GM18861 (cell line): Measurements from ENCODE around the gene KLHL1.
A peak's percentile ranks its signal among the peaks of the same experiment; 100 is the strongest.
"Not testable (repeated sequence)": the region's sequence is repeated elsewhere in the genome, so short reads cannot be mapped to it uniquely, and the experiment has no call there.

ENCODE experiments used
- ATAC-seq: cut with Tn5 transposase; IDR thresholded peaks from one replicate; pipeline ENCODE4 v1.9.1; 2021; ENCODE audit not compliant: unreplicated experiment

KLHL1 gene, protein sequence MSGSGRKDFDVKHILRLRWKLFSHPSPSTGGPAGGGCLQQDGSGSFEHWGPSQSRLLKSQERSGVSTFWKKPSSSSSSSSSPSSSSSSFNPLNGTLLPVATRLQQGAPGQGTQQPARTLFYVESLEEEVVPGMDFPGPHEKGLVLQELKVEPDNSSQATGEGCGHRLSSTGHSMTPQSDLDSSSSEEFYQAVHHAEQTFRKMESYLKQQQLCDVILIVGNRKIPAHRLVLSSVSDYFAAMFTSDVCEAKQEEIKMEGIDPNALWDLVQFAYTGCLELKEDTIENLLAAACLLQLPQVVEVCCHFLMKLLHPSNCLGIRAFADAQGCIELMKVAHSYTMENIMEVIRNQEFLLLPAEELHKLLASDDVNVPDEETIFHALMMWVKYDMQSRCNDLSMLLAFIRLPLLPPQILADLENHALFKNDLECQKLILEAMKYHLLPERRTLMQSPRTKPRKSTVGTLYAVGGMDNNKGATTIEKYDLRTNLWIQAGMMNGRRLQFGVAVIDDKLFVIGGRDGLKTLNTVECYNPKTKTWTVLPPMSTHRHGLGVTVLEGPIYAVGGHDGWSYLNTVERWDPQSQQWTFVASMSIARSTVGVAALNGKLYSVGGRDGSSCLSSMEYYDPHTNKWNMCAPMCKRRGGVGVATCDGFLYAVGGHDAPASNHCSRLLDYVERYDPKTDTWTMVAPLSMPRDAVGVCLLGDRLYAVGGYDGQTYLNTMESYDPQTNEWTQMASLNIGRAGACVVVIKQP

DNA sequence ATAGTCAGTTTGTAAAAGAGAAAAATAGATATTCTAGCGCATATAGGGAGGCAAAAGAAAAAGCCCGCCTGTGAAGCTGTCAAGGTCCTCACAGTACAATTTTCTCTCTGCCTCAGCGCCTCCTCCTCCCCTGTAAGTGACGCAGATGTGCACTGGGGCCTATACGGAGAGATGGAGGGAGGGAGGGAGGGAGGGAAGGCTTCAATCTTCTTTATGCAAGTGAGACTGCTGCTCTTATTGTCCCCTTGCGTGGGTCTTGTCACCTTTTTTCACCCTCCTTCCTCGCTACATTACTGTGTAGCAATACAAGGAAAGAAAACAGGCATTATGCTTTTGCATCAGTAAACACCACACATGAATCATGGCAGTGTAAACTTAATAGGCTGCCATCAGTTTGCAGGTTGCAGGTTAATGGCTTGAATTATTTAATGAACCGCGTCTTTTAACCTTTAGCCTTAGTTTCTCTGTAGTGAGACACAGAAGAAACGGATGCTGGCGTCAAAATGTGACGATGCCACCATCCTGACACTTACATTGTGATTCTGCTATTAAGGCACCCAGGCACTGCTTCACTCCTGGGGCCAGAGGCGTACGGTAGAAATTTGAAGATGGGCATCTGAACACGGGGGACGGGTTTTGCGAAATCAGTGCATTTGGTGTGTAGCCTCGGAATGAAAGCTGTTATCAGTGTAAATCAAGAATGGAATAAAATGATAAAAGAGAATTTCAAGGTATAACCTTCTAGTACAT, at the start of gene KLHL1:
TSS of gene KLHL1 (minus strand) at position 97 of the 750 bp plus-strand sequence. CDS start 753 bp downstream, outside the sequence.
- ATAC-seq: no peak

DNA sequence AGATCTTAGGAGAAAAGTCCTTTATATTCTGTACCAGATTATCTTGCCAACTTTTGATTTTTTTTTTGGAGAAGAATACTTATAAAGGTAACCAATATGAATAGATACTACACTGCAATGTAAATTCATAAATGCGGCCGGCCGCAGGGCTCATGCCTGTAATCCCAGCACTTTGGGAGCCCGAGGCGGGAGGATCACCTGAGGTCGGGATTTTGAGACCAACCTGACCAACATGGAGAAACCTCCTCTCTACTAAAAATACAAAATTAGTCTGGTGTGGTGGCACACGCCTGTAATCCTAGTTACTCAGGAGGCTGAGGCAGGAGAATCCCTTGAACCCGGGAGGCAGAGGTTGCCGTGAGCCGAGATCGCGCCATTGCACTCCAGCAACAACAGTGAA, 34.4 kb upstream of the KLHL1 start:
- not testable (repeated sequence) for ATAC-seq

DNA sequence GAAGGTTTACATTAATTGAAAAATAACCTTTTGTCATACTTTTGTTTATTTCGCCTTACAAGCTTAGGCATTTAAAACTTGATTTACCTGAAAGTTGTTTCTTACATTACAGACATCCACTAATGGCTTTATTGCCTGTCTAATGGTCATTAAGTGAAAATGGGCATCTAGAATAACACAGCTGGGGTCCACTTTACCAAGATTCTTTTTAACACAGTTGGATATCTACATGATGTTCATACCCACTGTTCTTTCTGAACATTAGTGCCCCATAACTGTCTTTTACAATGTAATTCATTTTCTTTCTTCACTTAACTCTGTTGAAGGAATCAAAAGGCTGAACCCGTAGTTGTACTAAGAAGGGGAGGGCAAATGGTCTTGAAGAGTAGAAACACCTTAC, 19.8 kb upstream of the KLHL1 start:
- ATAC-seq: no peak

DNA sequence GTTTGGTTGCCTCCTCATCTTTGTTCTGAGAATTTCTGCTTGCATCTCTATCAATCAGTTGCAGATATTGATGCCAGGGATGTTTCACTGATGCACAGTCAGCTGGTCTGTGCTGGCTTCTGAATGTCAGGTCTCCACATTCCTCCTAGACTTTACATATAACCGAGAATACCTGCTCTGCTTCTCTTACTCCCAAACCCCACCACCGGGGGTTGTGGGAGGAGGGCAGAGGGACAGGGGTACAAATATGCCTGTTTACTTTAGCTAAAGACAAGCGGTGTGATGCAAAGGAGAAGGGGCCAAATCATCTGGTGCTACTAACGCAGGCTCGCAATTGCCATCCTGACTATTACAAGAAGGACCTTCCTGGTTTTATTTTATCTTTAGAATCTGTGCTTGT, 17.4 kb upstream of the KLHL1 start:
- no peak for ATAC-seq

DNA sequence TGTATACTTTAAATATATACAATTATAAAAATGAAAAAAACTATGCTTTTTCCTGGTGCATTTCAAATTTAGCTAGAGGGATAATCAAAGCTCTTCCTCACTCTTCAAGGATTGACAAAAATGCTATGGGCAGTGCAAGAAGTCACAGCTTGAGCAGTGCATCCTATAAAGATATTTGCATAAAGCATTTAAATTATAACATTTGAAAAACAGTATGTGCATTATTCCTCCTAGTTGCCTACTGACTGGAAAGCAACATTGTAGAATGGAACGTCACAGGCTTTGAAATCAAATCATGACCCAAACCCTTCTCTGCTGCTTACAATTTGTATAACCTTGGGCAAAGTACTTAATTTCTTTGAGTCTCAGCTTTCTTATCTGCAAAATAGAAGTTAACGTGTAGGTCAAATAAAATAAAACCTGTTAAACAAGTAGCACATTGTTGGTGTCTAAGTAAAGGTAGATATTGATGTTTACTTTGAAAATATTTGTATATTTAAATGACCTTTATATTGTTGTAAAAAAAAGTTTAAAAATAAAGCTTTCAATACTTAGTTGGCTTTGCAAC, 9.2 kb upstream of the KLHL1 start:
- no peak for ATAC-seq

DNA sequence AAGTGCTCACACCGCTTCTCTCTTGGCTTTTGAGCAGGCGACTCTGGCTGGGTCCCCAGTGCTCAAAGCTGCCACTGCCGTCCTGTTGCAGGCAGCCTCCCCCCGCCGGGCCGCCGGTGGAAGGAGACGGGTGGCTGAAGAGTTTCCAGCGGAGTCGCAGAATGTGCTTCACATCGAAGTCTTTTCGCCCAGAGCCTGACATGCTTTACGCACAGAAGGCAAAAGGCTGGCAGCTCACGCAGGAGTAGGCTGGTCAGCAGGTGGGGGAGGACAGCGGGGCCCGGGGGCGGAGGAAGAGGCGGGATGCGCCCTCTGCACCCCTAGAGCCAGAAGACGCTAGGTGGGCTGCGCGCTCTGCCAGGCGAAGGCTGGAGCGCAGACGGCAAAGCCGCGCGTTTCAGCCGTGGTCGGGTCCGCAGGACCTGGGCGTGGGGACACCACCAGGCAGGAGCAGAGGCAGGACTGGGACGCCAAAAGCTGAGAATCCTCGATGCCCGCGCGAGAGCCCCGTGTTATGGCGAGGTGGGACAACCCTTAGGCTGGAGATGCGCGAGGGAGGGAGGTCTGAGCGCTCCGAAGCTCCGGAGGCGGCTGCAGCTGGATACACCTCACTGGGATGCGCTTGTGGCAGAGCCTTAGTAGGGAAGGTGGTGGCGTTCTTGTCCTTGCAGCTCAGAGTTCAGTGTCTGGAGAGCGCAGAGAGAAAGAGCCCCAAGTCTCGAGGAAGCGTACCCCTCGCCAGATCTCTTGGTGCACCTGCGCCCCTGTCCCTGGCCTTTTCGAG, 562 bp downstream of the KLHL1 start, which contains the start of gene ATXN8OS:
TSS of gene ATXN8OS (plus strand) at position 329 of the 784 bp plus-strand sequence.
- ATAC-seq: no peak

DNA sequence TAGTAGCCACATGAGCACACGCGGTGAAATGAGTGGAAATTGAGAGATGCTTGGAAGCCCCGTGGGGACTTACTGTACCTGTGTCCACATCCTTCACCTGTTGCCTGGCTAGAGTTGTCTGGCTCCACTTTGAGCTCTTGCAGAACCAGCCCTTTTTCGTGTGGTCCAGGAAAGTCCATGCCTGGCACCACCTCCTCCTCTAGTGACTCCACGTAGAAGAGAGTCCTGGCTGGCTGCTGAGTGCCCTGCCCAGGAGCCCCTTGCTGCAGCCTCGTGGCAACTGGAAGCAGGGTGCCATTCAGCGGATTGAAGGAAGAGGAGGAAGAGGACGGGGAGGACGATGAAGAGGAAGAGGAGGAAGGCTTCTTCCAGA, 1.1 kb downstream of the KLHL1 start:
- no peak for ATAC-seq

DNA sequence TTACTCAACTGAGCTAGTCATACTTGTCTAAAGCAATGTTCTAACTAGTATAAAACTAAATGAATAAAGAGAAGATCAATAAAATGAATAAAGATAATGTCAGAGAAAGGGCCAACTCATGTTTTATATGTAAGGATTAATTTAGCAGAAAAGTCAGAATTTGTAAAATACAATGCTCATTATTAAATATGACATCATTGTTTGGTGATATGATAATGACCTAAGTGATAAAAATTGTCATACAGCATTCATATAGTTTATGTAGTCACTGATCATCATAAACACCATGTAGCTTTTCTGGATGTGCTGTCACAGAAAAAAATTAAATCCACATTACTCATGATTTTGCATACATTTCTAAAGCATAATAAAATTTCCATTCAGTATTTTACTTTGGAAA, 3.8 kb downstream of the KLHL1 start:
- no peak for ATAC-seq

DNA sequence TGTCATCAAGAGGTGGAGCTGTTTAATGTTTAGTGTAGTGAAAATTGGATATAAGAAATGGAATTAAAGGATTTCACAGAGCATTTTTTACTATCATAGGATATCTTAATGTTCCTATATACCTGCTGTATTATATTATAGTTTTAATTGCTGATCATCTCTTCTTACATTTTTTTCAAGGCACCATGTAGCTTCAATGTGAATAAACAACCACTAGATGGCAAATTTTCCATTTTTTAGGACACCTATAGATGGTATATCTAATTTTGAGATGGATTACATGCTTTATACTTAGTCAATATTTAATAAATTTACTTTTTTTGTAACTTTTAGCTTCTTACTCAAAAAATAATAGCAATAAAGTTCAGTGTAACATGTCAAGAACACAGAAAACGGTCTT, 9.6 kb downstream of the KLHL1 start:
- no peak for ATAC-seq

DNA sequence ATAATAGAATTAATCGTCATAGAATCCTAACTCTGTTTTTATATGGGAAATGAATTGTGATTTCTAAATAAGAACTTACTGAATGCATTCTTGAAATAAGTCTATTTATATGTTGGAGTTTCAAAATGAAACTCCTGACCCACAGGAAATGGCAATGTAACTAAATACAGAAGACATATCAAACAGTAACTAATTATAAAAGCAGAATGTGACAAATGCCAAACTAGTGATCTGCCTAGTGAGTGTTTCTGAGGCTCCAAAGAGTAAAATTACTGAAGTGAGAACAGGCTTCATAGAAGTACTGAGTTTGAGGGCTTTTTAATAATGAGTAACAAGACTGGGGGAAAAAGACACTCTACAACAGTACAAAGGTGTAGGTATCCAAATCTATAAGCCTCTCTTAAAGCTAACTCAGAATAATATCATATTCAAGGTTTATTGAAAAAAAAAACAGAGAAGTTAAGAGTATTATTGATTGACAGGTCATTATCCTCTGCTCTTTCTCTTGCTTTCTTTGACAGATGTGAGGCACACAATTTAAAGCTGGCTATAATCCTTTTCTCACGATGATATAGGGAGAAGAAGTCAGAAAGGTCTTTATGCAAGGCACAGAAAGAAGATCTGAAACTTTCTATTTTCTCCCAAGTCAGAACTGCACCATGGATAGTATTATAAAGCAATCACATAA, 18.1 kb downstream of the KLHL1 start:
- peak; percentile 91 for ATAC-seq

DNA sequence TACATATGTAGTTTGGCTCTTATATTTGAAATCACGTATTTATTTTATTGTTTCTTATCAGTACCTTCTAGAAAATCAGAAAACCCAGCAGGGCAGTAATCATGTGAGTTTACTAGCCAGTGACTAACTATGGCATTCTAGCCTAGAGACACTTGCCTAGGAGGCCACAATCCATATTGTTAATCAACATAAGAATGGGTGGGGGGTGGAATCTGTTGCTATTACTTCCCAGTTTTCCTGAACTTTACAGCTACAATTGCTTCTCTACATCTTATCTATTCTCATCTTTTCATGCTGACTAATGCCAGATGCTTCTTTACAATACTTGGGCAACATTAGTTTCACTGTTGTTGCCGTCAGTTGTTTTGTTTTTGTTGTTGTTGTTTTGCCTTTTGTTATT, 19.3 kb downstream of the KLHL1 start:
- ATAC-seq: no peak

DNA sequence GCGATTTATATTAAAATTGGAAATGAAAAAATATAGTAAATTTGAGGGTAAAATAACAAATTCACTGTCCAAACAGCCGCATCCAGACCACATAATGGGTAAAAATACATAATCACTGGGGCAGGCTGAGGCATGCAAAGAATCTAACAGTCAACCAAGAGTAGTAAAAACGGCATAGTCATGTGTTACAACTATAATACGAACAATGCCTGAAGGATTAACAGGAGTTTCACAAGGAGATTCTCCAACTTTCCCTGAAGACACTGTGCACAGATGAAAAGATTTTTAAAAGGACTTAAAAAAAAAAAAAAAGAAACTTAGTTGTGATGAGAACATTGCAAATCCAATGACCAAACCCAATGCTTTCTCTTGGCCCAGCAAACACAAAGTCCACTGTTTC, 21.0 kb downstream of the KLHL1 start:
- ATAC-seq: no peak

DNA sequence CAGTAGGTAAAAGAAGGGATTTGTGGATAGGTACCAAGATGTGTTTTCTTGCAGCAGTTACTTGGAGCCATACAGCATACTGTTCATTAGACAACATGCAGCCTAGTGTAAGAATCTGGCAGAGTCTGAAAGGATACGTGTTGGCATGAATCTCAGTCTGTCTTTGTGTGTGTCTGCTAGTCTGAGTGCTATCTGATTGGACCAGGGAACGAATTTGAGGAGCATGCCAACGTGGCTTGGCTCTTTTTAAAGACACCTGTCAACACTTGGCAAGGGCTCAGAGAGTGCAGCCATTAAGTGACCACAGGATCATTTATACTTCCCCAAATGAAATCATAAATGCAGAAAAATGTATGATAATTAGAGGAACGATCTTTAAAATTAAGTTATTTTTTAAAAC, 28.2 kb downstream of the KLHL1 start:
- no peak for ATAC-seq

DNA sequence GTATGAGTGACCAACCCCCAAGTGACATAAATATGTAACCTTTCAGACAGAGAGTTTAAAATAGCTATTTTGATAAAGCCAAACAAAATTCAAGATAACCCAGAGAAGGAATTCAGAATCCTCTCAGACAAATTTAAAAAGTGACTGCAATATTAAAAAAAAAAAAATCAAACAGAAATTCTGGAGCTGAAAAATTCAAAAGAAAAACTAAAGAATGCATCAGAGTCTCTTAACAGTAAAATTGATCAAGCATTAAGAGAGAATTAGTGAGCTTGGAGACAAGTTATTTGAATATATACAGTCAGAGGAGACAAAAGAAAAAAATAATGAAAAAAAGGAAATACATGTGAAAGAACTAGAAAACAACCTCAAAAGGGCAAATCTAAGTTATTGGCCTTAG, 53.7 kb downstream of the KLHL1 start:
- ATAC-seq: no peak

DNA sequence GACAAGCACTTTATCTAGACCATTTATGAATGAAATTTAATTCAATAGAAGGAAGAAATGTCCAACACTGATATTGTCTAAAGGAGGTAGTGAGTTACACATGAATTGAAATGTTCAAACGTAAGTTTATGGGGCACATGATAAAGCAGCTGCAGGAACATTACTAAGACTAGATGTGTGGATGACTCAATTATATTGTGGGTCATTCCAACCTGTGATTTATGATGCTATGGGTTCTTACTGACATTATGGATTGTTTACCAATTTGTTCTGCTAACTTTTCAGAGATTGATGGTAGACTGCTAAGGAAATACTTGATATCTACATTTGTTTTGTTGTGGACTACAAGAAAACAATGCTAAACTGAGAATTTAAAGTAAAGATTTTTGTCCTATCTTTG, 56.7 kb downstream of the KLHL1 start:
- ATAC-seq: no peak

DNA sequence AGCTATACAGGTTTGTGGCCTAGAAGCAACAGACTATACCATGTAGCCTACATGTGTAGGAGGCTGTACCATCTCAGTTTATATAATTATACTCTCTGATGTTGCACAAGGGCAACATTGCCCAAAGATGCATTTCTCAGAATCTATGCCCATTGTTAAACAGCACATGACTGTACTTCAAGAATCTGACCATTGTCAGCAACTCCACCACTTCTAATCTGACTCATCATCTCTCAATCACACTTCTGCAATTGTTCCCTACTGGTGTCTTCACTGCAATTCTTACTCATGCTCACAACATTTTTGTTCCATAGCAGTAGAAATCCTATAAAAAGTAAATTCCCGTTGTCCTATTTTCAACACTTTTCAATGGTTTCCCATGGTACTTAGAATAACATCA, 64.6 kb downstream of the KLHL1 start:
- peak; percentile 81 for ATAC-seq

DNA sequence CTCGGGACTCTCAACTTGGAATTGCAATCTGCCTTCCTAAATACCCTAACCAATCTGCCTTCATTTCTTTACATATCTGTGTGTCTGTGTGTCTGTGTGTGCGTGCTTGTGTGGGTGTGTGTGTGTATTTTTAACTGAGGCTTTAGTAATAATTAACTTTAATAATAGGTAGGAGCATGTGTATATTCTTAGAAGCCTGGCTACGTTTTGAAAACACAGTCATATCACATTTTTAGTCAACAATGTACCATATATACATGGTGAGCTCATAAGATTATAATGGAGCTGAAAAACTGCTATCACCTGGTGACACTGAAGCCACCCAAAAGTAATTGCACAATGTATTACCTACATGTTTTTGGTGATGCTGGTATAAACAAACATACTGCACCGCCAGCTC, 66.1 kb downstream of the KLHL1 start:
- peak; percentile 55 for ATAC-seq

DNA sequence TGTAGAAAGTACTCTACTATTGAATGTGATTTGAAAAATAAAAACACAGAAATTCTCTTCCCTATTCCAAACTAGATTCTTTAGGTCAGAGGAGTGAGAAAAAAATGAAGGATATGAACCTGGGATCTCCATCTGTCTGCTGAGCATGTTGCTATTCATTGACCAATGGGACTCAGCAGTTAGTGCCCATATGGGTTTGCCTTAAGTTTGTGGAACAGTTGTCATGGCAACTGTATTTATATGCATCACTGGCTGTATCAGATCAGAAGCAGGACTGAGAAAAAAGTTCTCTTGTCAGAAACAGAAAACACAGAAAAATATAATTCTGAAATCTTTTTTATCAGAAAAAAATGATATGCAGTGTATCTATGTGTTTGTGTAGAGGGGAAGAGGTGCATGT, 74.0 kb downstream of the KLHL1 start:
- no peak for ATAC-seq

DNA sequence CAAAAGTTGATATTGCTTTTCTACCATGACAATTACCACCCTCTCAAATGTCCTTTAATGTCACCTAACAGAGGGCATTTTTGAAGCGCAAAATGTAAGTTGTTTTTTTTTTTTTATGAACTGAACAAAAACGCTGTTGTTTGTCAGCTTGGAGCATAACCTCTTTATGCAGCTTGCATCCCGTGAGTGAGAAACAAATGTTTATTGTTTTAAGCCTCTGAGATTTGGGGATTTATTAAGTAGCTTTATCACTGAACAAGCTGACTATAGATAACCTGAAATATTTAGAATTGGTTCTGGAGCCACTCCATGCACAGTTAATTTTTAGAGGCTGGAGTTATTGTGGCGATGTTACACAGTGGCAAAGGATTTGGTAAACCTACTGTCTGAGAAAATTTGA, 80.7 kb downstream of the KLHL1 start:
- no peak for ATAC-seq

DNA sequence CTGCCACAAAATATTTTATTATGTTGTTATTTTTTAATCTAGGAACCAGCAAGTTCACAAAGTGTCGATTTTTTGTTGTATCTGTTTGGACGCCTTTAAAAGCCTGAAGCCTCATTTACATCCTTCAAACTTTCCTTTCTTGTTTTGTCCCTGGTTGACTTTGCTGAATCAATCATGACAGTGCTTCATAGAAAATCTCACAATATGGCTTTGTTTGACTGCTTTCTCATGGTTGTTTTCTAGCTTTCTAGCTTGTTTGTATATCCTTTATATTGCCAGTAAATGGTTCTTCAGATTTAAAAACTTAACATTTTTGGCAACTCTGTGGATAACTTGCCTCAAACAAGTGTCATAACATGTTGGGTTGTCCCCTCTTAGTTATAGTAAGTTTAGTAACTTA, 84.7 kb downstream of the KLHL1 start:
- no peak for ATAC-seq
